Upper lobe of left lung (tissue), 4 donors: ENCODE results near the gene PRPS1.

ENCODE experiments used
- EP300 ChIP-seq, 4 donors: sonication (generic); formaldehyde crosslinking; IDR thresholded peaks; one replicate each; pipeline ENCODE4 v1.5.1; 2017; ENCODE audit warnings: antibody characterized with exemption in 4 of 4, control low read depth in 2 of 4
- POLR2A ChIP-seq, 4 donors: fragments of 450-650 bp; IDR thresholded peaks; one replicate each; pipeline ENCODE4 v1.5.1; 2016 to 2017; ENCODE audit warnings: antibody characterized with exemption in 4 of 4, mild to moderate bottlenecking in 2 of 4
- POLR2AphosphoS5 ChIP-seq, 2 donors: sonication (generic); formaldehyde crosslinking; IDR thresholded peaks; one replicate each; pipeline ENCODE4 v1.5.1; 2017; ENCODE audit warnings: antibody characterized with exemption in 2 of 2
- TF ChIP-seq, protein P1 (sequence below), 6 experiments: fragments of 450-650 bp in 4 of 6; fragments of 200-600 bp in 2 of 6; sonication (generic) in 2 of 6; IDR thresholded peaks; one replicate each; pipeline ENCODE4 v1.5.1; 2016 to 2019; ENCODE audit warnings: antibody characterized with exemption in 6 of 6

DNA sequence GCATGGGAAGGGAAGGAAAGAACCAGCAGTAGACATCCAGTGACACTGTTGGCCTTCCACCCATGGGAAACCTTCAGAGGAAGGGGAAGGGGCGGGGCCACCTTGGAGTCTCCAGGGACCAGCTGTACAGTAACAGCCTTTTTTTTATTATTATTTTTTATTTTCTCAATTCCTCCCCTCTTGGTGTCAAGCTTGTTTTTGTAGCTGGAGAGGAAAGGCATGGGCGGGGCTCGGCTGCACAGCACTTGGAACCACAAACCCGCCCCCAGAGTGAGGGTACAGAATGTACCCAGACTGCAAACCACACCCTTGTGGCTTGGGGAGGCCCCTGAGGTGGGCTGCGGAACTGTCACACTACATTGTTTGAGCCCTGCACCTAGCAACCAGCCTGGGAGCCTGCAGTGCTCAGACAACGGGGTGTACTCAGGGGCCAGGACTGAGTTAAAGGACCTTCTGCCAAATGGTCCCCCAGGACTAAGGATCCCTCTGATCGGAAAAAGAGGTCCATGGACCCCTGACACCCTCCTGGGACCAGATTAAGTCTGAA, 45.7 kb downstream of the PRPS1 start:
- TF ChIP-seq, protein P1, sequence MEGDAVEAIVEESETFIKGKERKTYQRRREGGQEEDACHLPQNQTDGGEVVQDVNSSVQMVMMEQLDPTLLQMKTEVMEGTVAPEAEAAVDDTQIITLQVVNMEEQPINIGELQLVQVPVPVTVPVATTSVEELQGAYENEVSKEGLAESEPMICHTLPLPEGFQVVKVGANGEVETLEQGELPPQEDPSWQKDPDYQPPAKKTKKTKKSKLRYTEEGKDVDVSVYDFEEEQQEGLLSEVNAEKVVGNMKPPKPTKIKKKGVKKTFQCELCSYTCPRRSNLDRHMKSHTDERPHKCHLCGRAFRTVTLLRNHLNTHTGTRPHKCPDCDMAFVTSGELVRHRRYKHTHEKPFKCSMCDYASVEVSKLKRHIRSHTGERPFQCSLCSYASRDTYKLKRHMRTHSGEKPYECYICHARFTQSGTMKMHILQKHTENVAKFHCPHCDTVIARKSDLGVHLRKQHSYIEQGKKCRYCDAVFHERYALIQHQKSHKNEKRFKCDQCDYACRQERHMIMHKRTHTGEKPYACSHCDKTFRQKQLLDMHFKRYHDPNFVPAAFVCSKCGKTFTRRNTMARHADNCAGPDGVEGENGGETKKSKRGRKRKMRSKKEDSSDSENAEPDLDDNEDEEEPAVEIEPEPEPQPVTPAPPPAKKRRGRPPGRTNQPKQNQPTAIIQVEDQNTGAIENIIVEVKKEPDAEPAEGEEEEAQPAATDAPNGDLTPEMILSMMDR (IDR thresholded peaks at IDR 0.05), result peak in 4 of 6 experiments; percentile 32 to 69 (median 42)
- TF ChIP-seq POLR2A (IDR thresholded peaks at IDR 0.05), result peak in 1 of 4 donors; percentile 69
- peak; percentile 91 to 96 for TF ChIP-seq POLR2AphosphoS5 (IDR thresholded peaks at IDR 0.05)
- TF ChIP-seq EP300 (IDR thresholded peaks at IDR 0.05), result peak; percentile 88 to 99 (median 98)
